Prostate gland (tissue), 2 donors: ENCODE data around the gene PPP1R3A. TPM values are rescaled to one million over a fixed set of nuclear protein-coding genes. Genes with fewer than 3 reads are reported as not detected.

Experiments used
- DNase-seq: peaks from one replicate; pipeline ENCODE4 v3.0.0-alpha.2; 2019; ENCODE audit warnings: low spot score
- H3K27ac ChIP-seq, 2 donors: fragments of 200-600 bp; sonication (generic); 2 replicates each; pipeline ENCODE4 v1.5.1; 2017 to 2019
- H3K27me3 ChIP-seq: fragments of 200-600 bp; sonication (generic); replicated peaks from 2 replicates; pipeline ENCODE4 v1.5.1; 2019; ENCODE audit not compliant: insufficient read depth
- H3K36me3 ChIP-seq, 2 donors: fragments of 200-600 bp; sonication (generic); 1 replicate in 1 of 2; 2 replicates in 1 of 2; pipeline versions ENCODE4 v1.5.1 to v1.8.1; 2017 to 2019
- H3K4me1 ChIP-seq: fragments of 200-600 bp; sonication (generic); replicated peaks from 2 replicates; pipeline ENCODE4 v1.5.1; 2019
- H3K4me3 ChIP-seq, 2 donors: fragments of 200-600 bp; sonication (generic); 2 replicates each; pipeline ENCODE4 v1.5.1; 2017 to 2019
- H3K9me3 ChIP-seq: fragments of 200-600 bp; sonication (generic); 2 replicates; pipeline ENCODE4 v1.5.1; 2017
- POLR2A ChIP-seq: fragments of 450-650 bp; IDR thresholded peaks from one replicate; pipeline ENCODE4 v1.6.1; 2016; ENCODE audit warnings: antibody characterized with exemption, mild to moderate bottlenecking
- POLR2AphosphoS5 ChIP-seq: sonication (generic); formaldehyde crosslinking; IDR thresholded peaks from one replicate; pipeline ENCODE4 v1.6.1; 2017; ENCODE audit warnings: antibody characterized with exemption
- WGBS: methylation state at CpG from one replicate; pipeline ENCODE4 v1.1.5; 2018; 5-methylcytosine and 5-hydroxymethylcytosine counted together
- intact Hi-C: fragments of 100-400 bp; cut with DNase I; formaldehyde crosslinking; loops from one replicate; pipeline ENCODE4 v1.14.2; 2022
- total RNA-seq, 2 donors: library from RNA; depleted of rRNA; stranded (reverse); fragments of >200 nt; gene quantifications; one replicate each; pipeline ENCODE4 v1.1.0, GENCODE V29; 2016
- TF ChIP-seq, protein P1 (sequence below), 4 experiments: fragments of 200-600 bp in 2 of 4; fragments of 450-650 bp in 2 of 4; sonication (generic) in 2 of 4; IDR thresholded peaks; 1 replicate in 3 of 4; 2 replicates in 1 of 4; pipeline ENCODE4 v1.5.1; 2016 to 2019; ENCODE audit warnings: antibody characterized with exemption in 4 of 4, mild to moderate bottlenecking in 2 of 4, moderate library complexity in 2 of 4

PPP1R3A gene, protein sequence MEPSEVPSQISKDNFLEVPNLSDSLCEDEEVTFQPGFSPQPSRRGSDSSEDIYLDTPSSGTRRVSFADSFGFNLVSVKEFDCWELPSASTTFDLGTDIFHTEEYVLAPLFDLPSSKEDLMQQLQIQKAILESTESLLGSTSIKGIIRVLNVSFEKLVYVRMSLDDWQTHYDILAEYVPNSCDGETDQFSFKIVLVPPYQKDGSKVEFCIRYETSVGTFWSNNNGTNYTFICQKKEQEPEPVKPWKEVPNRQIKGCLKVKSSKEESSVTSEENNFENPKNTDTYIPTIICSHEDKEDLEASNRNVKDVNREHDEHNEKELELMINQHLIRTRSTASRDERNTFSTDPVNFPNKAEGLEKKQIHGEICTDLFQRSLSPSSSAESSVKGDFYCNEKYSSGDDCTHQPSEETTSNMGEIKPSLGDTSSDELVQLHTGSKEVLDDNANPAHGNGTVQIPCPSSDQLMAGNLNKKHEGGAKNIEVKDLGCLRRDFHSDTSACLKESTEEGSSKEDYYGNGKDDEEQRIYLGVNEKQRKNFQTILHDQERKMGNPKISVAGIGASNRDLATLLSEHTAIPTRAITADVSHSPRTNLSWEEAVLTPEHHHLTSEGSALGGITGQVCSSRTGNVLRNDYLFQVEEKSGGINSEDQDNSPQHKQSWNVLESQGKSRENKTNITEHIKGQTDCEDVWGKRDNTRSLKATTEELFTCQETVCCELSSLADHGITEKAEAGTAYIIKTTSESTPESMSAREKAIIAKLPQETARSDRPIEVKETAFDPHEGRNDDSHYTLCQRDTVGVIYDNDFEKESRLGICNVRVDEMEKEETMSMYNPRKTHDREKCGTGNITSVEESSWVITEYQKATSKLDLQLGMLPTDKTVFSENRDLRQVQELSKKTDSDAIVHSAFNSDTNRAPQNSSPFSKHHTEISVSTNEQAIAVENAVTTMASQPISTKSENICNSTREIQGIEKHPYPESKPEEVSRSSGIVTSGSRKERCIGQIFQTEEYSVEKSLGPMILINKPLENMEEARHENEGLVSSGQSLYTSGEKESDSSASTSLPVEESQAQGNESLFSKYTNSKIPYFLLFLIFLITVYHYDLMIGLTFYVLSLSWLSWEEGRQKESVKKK
- under 1 TPM; 0.11 to 0.18 TPM for total RNA-seq

GRCh38 chr7:113918946-113919345 is at the start of gene PPP1R3A:
TSS of gene PPP1R3A (minus strand) at chr7:113919009. CDS start at chr7:113918996, 13 bp downstream.
- no peak for DNase-seq
- 58% methylated on average over 2 of the region's 2 CpGs for WGBS
- no peak for TF ChIP-seq POLR2A
- no peak for TF ChIP-seq POLR2AphosphoS5
- TF ChIP-seq, protein P1, sequence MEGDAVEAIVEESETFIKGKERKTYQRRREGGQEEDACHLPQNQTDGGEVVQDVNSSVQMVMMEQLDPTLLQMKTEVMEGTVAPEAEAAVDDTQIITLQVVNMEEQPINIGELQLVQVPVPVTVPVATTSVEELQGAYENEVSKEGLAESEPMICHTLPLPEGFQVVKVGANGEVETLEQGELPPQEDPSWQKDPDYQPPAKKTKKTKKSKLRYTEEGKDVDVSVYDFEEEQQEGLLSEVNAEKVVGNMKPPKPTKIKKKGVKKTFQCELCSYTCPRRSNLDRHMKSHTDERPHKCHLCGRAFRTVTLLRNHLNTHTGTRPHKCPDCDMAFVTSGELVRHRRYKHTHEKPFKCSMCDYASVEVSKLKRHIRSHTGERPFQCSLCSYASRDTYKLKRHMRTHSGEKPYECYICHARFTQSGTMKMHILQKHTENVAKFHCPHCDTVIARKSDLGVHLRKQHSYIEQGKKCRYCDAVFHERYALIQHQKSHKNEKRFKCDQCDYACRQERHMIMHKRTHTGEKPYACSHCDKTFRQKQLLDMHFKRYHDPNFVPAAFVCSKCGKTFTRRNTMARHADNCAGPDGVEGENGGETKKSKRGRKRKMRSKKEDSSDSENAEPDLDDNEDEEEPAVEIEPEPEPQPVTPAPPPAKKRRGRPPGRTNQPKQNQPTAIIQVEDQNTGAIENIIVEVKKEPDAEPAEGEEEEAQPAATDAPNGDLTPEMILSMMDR (IDR thresholded peaks at IDR 0.05) = no peak

GRCh38 chr7:113963356-113963755 is 44.5 kb upstream of the PPP1R3A start:
- Histone ChIP-seq H3K36me3 (no peaks in the 10 kb centered on the region), H3K4me1 (no peaks in the 10 kb centered on the region), H3K9me3 (no peaks in the 10 kb centered on the region), H3K4me3 (no peak overlapping the region), H3K27me3 (no peaks in the 10 kb centered on the region), H3K27ac (no peak overlapping the region)
- intact Hi-C loops = no loop called here
- DNase-seq = no peak
- TF ChIP-seq POLR2A = no peak
- no peak for TF ChIP-seq POLR2AphosphoS5
- TF ChIP-seq, protein P1 (IDR thresholded peaks at IDR 0.05) = no peak
- 74% methylated on average over 2 of the region's 2 CpGs for WGBS

More at GRCh38 chr7:113918946-113919345, at the start of gene PPP1R3A:
- H3K4me1 ChIP-seq = no peaks in the 10 kb centered on the region
- no peaks in the 10 kb centered on the region for H3K27me3 ChIP-seq
- H3K36me3 ChIP-seq = no peaks in the 10 kb centered on the region
- no peak within 1 kb of the TSS for H3K27ac ChIP-seq
- no peak within 1 kb of the TSS for H3K4me3 ChIP-seq
- H3K9me3 ChIP-seq = no peaks in the 10 kb centered on the region
- intact Hi-C loops = no loop called here

DNA sequence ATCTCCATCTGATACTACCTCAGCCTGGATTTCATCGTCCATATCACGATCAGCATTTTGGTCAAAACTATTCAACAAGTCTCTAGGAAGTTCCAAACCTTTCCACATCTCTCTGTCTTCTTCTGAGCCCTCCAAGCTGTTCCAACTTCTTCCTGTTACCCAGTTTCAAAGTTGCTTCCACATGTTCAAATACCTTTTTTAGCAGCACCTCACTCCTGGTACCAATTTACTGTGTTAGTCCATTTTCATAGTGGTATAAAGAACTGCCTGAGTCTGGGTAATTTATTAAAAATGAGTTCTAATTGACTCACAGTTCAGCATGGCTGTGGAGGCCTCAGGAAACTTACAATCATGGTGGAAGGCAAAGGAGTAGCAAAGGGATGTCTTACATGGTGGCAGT is 41.1 kb upstream of the PPP1R3A start:
- DNase-seq = no peak
- TF ChIP-seq POLR2AphosphoS5 (no peak), POLR2A (no peak)
- TF ChIP-seq, protein P1 (IDR thresholded peaks at IDR 0.05) = no peak
- intact Hi-C loops = no loop called here
- H3K4me3 ChIP-seq = no peak overlapping the region
- no peaks in the 10 kb centered on the region for H3K27me3 ChIP-seq
- H3K27ac ChIP-seq = no peak overlapping the region
- no peaks in the 10 kb centered on the region for H3K9me3 ChIP-seq
- WGBS = 87% methylated on average over 2 of the region's 2 CpGs
- no peaks in the 10 kb centered on the region for H3K4me1 ChIP-seq
- no peaks in the 10 kb centered on the region for H3K36me3 ChIP-seq

GRCh38 chr7:113955157-113955556 is 36.3 kb upstream of the PPP1R3A start:
- Histone ChIP-seq H3K27me3 (no peaks in the 10 kb centered on the region), H3K9me3 (no peaks in the 10 kb centered on the region), H3K27ac (no peak overlapping the region), H3K4me3 (no peak overlapping the region), H3K36me3 (no peaks in the 10 kb centered on the region), H3K4me1 (no peaks in the 10 kb centered on the region)
- no peak for DNase-seq
- TF ChIP-seq POLR2AphosphoS5 (no peak), POLR2A (no peak)
- TF ChIP-seq, protein P1 (IDR thresholded peaks at IDR 0.05) = no peak
- intact Hi-C loops = no loop called here
- 96% methylated on average over 2 of the region's 2 CpGs for WGBS
